Measurements from ENCODE around the gene ZNF678. TPM values are rescaled to one million over a fixed set of nuclear protein-coding genes. Genes with fewer than 3 reads are reported as not detected.
A peak's percentile ranks its signal among the peaks of the same experiment; 100 is the strongest.

Gene ZNF678
- total and polyA plus RNA-seq, 2 donors (not counting 1 experiment from before 2014, with no cell fraction given): 2.2 to 7.3 TPM

DNA sequence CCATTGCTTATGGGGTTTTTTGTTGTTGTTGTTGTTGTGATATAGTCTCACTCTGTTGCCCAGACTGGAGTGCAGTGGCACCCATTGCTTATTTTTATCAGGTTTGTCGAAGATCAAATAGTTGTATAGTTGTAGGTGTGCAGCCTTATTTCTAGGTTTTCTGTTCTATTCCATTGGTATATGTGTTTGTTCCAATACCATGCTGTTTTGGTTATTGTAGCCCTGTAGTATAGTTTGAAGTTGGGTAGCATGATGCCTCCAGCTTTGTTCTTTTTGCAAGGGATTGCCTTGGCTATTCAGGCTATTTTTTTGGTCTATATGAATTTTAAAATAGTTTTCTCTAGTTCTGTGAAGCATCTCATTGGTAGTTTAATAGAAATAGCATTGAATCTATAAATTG, 11.6 kb downstream of the ZNF678 start:
- Histone ChIP-seq H3K27ac (ENCODE audit: insufficient read depth, low read length) (no peak overlapping the region), H3K4me2 (ENCODE audit: extremely low read depth, insufficient read depth, low read length) (no peak overlapping the region), H3K4me1 (ENCODE audit: control insufficient read depth, extremely low read depth, insufficient read depth, low read length) (no peaks in the 10 kb centered on the region), H3K9me3 (ENCODE audit: control insufficient read depth, insufficient read depth, low read depth, low read length) (no peaks in the 10 kb centered on the region), H4K20me1 (ENCODE audit: control insufficient read depth, extremely low read depth, insufficient read depth, low read length) (no peaks in the 10 kb centered on the region), H2AFZ (ENCODE audit: low read length) (no peak overlapping the region), H3K27me3 (ENCODE audit: control insufficient read depth, insufficient read depth, low read length) (no peaks in the 10 kb centered on the region), H3K36me3 (ENCODE audit: control insufficient read depth, insufficient read depth, low read length) (no peaks in the 10 kb centered on the region), H3K9ac (ENCODE audit: insufficient read depth, low read length) (no peak overlapping the region), H3K79me2 (ENCODE audit: control insufficient read depth, insufficient read depth, low read length) (peaks cover 6% of the 10 kb centered on the region), H3K4me3 (replicated peaks in 1 of 4; ENCODE audit: control extremely low read depth in 1 of 4, insufficient read depth in 1 of 4, low read depth in 3 of 4, low read length in 4 of 4) (no peak overlapping the region)
- TF ChIP-seq EZH2 (IDR thresholded peaks at IDR 0.05; ENCODE audit: low read length, missing control alignments): no peak
- TF ChIP-seq, protein P1, sequence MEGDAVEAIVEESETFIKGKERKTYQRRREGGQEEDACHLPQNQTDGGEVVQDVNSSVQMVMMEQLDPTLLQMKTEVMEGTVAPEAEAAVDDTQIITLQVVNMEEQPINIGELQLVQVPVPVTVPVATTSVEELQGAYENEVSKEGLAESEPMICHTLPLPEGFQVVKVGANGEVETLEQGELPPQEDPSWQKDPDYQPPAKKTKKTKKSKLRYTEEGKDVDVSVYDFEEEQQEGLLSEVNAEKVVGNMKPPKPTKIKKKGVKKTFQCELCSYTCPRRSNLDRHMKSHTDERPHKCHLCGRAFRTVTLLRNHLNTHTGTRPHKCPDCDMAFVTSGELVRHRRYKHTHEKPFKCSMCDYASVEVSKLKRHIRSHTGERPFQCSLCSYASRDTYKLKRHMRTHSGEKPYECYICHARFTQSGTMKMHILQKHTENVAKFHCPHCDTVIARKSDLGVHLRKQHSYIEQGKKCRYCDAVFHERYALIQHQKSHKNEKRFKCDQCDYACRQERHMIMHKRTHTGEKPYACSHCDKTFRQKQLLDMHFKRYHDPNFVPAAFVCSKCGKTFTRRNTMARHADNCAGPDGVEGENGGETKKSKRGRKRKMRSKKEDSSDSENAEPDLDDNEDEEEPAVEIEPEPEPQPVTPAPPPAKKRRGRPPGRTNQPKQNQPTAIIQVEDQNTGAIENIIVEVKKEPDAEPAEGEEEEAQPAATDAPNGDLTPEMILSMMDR (conservative IDR thresholded peaks at IDR 0.05 in 1 of 2, IDR thresholded peaks at IDR 0.05 in 1 of 2; ENCODE audit: low read depth in 1 of 2, low read length in 2 of 2): no peak
- DNase-seq (ENCODE audit: low read depth in 2 of 2): no peak

DNA sequence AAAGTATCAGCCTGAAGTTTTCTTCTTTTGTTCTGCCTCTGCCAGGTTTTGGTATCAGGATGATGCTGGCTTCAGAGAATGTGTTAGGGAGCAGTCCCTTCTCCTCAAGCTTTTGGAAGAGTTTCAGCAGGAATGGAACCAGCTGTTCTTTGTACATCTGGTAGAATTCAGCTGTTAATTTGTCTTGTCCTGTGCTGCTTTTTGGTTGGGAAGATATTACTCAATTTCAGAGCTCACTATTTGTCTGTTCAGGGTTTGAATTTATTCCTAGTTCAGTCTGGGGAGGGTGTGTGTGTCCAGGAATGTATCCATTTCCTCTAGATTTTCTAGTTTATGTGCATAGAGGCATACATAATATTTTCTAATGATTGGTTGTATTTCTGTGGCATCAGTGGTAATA, 12.8 kb downstream of the ZNF678 start:
- H3K4me3 ChIP-seq (replicated peaks in 1 of 4; ENCODE audit: control extremely low read depth in 1 of 4, insufficient read depth in 1 of 4, low read depth in 3 of 4, low read length in 4 of 4): no peak overlapping the region
- H3K36me3 ChIP-seq (ENCODE audit: control insufficient read depth, insufficient read depth, low read length): no peaks in the 10 kb centered on the region
- no peak overlapping the region for H3K9ac ChIP-seq (ENCODE audit: insufficient read depth, low read length)
- H3K27ac ChIP-seq (ENCODE audit: insufficient read depth, low read length): no peak overlapping the region
- DNase-seq (ENCODE audit: low read depth in 2 of 2): peak; percentile 6 to 39
- H4K20me1 ChIP-seq (ENCODE audit: control insufficient read depth, extremely low read depth, insufficient read depth, low read length): no peaks in the 10 kb centered on the region
- TF ChIP-seq, protein P1 (conservative IDR thresholded peaks at IDR 0.05 in 1 of 2, IDR thresholded peaks at IDR 0.05 in 1 of 2; ENCODE audit: low read depth in 1 of 2, low read length in 2 of 2): no peak
- TF ChIP-seq EZH2 (IDR thresholded peaks at IDR 0.05; ENCODE audit: low read length, missing control alignments): no peak
- peaks cover 6% of the 10 kb centered on the region for H3K79me2 ChIP-seq (ENCODE audit: control insufficient read depth, insufficient read depth, low read length)
- H3K4me1 ChIP-seq (ENCODE audit: control insufficient read depth, extremely low read depth, insufficient read depth, low read length): no peaks in the 10 kb centered on the region
- no peak overlapping the region for H2AFZ ChIP-seq (ENCODE audit: low read length)
- H3K27me3 ChIP-seq (ENCODE audit: control insufficient read depth, insufficient read depth, low read length): no peaks in the 10 kb centered on the region
- no peak overlapping the region for H3K4me2 ChIP-seq (ENCODE audit: extremely low read depth, insufficient read depth, low read length)
- no peaks in the 10 kb centered on the region for H3K9me3 ChIP-seq (ENCODE audit: control insufficient read depth, insufficient read depth, low read depth, low read length)

DNA sequence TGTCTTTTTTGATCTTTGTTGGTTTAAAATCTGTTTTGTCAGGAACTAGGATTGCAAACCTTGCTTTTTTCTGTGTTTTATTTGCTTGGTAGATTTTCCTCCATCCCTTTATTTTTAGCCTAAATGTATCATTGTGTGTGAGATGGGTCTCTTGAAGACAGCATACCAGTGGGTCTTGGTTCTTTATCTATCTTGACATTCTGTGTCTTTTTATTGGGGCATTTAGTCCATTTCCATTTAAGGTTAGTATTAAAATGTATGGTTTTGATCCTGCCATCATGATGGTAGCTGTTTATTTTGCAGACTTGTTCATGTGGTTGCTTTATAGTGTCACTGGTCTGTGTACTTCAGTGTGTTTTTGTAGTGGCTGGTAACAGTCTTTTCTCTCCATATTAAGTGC, 14.1 kb downstream of the ZNF678 start:
- no peaks in the 10 kb centered on the region for H4K20me1 ChIP-seq (ENCODE audit: control insufficient read depth, extremely low read depth, insufficient read depth, low read length)
- no peak overlapping the region for H3K9ac ChIP-seq (ENCODE audit: insufficient read depth, low read length)
- no peak overlapping the region for H3K27ac ChIP-seq (ENCODE audit: insufficient read depth, low read length)
- TF ChIP-seq, protein P1 (conservative IDR thresholded peaks at IDR 0.05 in 1 of 2, IDR thresholded peaks at IDR 0.05 in 1 of 2; ENCODE audit: low read depth in 1 of 2, low read length in 2 of 2): no peak
- no peaks in the 10 kb centered on the region for H3K27me3 ChIP-seq (ENCODE audit: control insufficient read depth, insufficient read depth, low read length)
- no peak overlapping the region for H3K4me2 ChIP-seq (ENCODE audit: extremely low read depth, insufficient read depth, low read length)
- DNase-seq (ENCODE audit: low read depth in 2 of 2): no peak
- no peak overlapping the region for H2AFZ ChIP-seq (ENCODE audit: low read length)
- no peaks in the 10 kb centered on the region for H3K9me3 ChIP-seq (ENCODE audit: control insufficient read depth, insufficient read depth, low read depth, low read length)
- H3K79me2 ChIP-seq (ENCODE audit: control insufficient read depth, insufficient read depth, low read length): peaks cover 5% of the 10 kb centered on the region
- H3K4me3 ChIP-seq (replicated peaks in 1 of 4; ENCODE audit: control extremely low read depth in 1 of 4, insufficient read depth in 1 of 4, low read depth in 3 of 4, low read length in 4 of 4): no peak overlapping the region
- no peaks in the 10 kb centered on the region for H3K4me1 ChIP-seq (ENCODE audit: control insufficient read depth, extremely low read depth, insufficient read depth, low read length)
- H3K36me3 ChIP-seq (ENCODE audit: control insufficient read depth, insufficient read depth, low read length): no peaks in the 10 kb centered on the region
